ENCODE measurements around the gene GDF15.

GDF15 gene

DNA sequence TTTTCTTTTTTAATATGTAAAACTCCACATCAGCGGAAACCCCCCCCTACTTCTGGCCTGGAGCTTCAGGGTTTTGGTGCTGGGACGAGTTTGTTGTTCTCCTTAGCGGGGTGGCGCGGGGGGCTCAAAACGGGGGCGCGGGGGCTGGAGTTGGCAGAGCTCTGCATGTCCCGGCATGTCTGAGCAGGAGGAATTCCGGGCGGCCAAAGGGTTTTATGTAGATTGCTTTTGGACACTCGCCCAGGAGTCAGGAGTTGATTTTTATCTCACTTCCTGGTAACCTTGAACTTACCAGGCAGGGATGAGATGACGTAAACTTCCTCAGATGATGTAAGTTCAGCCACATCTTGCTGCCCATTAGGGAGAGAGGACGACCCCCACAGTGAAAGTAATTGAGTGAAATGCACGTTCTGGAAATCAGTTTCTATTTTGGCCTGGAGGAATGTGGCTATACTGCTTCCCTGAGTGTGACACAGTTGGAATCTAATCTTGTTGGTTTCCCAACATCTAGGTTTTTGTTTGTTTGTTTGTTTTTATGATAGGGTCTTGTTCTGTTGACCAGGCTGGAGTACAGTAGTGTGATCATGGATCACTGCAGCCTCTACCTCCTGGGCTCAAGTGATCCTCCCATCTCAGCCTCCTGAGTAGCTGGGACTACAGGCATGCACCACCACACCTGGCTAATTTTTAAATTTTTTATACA lies 21.0 kb upstream of the GDF15 start:
- Histone ChIP-seq H3K36me3 (ENCODE audit: insufficient read depth, low read length) (no peaks in the 10 kb centered on the region), H3K4me2 (ENCODE audit: insufficient read depth, low read length) (no peak overlapping the region), H3K9ac (ENCODE audit: low read depth, low read length) (no peak overlapping the region), H2AFZ (ENCODE audit: low read depth, low read length) (no peak overlapping the region), H3K27me3 (ENCODE audit: insufficient read depth, low read length, poor library complexity) (no peaks in the 10 kb centered on the region), H3K4me1 (ENCODE audit: insufficient read depth, low read length) (no peaks in the 10 kb centered on the region), H3K4me3 (ENCODE audit: low read depth in 1 of 2, low read length in 2 of 2) (no peak overlapping the region), H3K27ac (ENCODE audit: low read length) (no peak overlapping the region), H3K9me3 (ENCODE audit: insufficient read depth, low read length, severe bottlenecking) (no peaks in the 10 kb centered on the region), H4K20me1 (ENCODE audit: insufficient read depth, low read length) (no peaks in the 10 kb centered on the region), H3K79me2 (ENCODE audit: insufficient read depth, low read length) (no peaks in the 10 kb centered on the region)
- peak; percentile 17; the same call in 1 of the 3 replicates for ATAC-seq (ENCODE audit: insufficient read depth, low read depth)
- TF ChIP-seq, protein P1, sequence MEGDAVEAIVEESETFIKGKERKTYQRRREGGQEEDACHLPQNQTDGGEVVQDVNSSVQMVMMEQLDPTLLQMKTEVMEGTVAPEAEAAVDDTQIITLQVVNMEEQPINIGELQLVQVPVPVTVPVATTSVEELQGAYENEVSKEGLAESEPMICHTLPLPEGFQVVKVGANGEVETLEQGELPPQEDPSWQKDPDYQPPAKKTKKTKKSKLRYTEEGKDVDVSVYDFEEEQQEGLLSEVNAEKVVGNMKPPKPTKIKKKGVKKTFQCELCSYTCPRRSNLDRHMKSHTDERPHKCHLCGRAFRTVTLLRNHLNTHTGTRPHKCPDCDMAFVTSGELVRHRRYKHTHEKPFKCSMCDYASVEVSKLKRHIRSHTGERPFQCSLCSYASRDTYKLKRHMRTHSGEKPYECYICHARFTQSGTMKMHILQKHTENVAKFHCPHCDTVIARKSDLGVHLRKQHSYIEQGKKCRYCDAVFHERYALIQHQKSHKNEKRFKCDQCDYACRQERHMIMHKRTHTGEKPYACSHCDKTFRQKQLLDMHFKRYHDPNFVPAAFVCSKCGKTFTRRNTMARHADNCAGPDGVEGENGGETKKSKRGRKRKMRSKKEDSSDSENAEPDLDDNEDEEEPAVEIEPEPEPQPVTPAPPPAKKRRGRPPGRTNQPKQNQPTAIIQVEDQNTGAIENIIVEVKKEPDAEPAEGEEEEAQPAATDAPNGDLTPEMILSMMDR (IDR thresholded peaks at IDR 0.05; ENCODE audit: borderline replicate concordance, extremely low read depth, low read length, poor library complexity, severe bottlenecking), result no peak
- TF ChIP-seq EZH2 (IDR thresholded peaks at IDR 0.05; ENCODE audit: borderline replicate concordance, low read depth, low read length, severe bottlenecking), result no peak
- peak; percentile 16 for DNase-seq

DNA sequence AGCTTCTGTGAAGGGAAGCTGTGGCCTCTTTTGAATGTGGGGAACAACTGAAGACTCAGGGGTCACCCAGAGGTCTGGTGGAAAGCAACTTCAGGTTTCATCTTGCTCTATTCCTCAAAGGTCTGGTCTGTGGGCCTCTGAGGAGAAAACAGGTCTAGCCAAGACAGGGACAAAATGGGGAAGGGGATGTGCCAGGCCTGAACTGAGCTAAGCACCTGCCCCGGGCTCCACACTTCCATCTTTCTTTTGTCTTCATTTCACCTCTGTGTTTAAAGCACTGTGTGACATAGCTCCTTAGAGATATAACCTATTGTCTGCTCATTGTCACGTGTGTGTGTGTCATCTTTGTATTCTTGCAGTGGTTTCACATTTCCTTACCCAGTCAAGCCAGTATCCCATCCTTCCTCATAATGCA lies 19.9 kb upstream of the GDF15 start:
- Histone ChIP-seq H2AFZ (ENCODE audit: low read depth, low read length) (no peak overlapping the region), H3K4me3 (ENCODE audit: low read depth in 1 of 2, low read length in 2 of 2) (no peak overlapping the region), H3K4me2 (ENCODE audit: insufficient read depth, low read length) (no peak overlapping the region), H3K27ac (ENCODE audit: low read length) (no peak overlapping the region), H3K4me1 (ENCODE audit: insufficient read depth, low read length) (no peaks in the 10 kb centered on the region), H3K9me3 (ENCODE audit: insufficient read depth, low read length, severe bottlenecking) (no peaks in the 10 kb centered on the region), H3K79me2 (ENCODE audit: insufficient read depth, low read length) (no peaks in the 10 kb centered on the region), H3K36me3 (ENCODE audit: insufficient read depth, low read length) (no peaks in the 10 kb centered on the region), H3K9ac (ENCODE audit: low read depth, low read length) (no peak overlapping the region), H4K20me1 (ENCODE audit: insufficient read depth, low read length) (no peaks in the 10 kb centered on the region), H3K27me3 (ENCODE audit: insufficient read depth, low read length, poor library complexity) (no peaks in the 10 kb centered on the region)
- DNase-seq, result no peak
- no peak for ATAC-seq (ENCODE audit: insufficient read depth, low read depth)
- TF ChIP-seq EZH2 (IDR thresholded peaks at IDR 0.05; ENCODE audit: borderline replicate concordance, low read depth, low read length, severe bottlenecking), result no peak
- TF ChIP-seq, protein P1 (IDR thresholded peaks at IDR 0.05; ENCODE audit: borderline replicate concordance, extremely low read depth, low read length, poor library complexity, severe bottlenecking), result no peak

DNA sequence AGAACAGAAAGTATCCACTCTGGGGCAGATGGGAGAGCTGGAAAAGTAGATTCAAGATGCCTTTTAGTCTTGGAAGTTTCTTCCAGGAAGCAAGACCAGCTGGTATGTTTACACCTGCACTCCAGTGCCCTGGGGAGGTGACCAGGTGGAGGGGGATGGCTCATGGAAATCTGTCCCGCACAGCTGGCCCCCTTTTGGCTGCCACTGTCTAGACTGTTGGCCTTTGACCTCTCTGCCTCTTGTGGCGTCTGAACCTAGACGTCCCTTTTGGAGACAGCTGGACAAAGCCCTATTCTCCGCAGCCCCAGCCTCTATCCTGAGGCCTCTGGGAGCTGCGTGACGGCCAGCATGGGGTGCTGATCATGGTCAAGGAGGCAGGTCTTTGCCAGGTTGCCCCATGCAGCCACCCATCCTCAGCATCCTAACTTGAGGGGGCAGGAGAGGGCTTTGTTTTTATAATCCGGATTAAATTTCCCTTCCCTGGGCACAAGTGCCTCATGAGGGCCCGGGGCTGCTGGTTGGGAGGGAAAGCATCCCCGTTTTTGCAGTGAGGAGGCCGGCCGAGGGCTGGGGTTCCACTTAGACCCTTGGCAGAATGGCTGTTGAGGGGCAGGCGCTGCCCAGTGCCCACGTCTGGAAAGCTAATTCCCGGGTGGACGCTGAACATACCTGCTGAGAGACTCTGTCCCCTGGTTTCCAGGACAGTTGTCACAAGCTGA lies 17.3 kb upstream of the GDF15 start:
- no peaks in the 10 kb centered on the region for H3K9me3 ChIP-seq (ENCODE audit: insufficient read depth, low read length, severe bottlenecking)
- no peak overlapping the region for H3K4me3 ChIP-seq (ENCODE audit: low read depth in 1 of 2, low read length in 2 of 2)
- DNase-seq (no peak), ATAC-seq (ENCODE audit: insufficient read depth, low read depth) (no peak)
- H3K36me3 ChIP-seq (ENCODE audit: insufficient read depth, low read length), result no peaks in the 10 kb centered on the region
- peaks cover 2% of the 10 kb centered on the region for H3K4me1 ChIP-seq (ENCODE audit: insufficient read depth, low read length)
- H3K9ac ChIP-seq (ENCODE audit: low read depth, low read length), result no peak overlapping the region
- TF ChIP-seq, protein P1 (IDR thresholded peaks at IDR 0.05; ENCODE audit: borderline replicate concordance, extremely low read depth, low read length, poor library complexity, severe bottlenecking), result no peak
- TF ChIP-seq EZH2 (IDR thresholded peaks at IDR 0.05; ENCODE audit: borderline replicate concordance, low read depth, low read length, severe bottlenecking), result no peak
- H3K4me2 ChIP-seq (ENCODE audit: insufficient read depth, low read length), result no peak overlapping the region
- H3K27me3 ChIP-seq (ENCODE audit: insufficient read depth, low read length, poor library complexity), result no peaks in the 10 kb centered on the region
- no peaks in the 10 kb centered on the region for H4K20me1 ChIP-seq (ENCODE audit: insufficient read depth, low read length)
- no peak overlapping the region for H2AFZ ChIP-seq (ENCODE audit: low read depth, low read length)
- no peak overlapping the region for H3K27ac ChIP-seq (ENCODE audit: low read length)
- no peaks in the 10 kb centered on the region for H3K79me2 ChIP-seq (ENCODE audit: insufficient read depth, low read length)
